Astrocyte of the hippocampus (primary cell): Measurements from ENCODE around the gene NUCB1.
"Not testable (repeated sequence)": the region's sequence is repeated elsewhere in the genome, so short reads cannot be mapped to it uniquely, and the experiment has no call there.

Source experiments
- DNase-seq: peaks from one replicate; pipeline ENCODE4 v3.0.0; 2011; ENCODE audit warnings: low read depth, low spot score

Gene NUCB1

DNA sequence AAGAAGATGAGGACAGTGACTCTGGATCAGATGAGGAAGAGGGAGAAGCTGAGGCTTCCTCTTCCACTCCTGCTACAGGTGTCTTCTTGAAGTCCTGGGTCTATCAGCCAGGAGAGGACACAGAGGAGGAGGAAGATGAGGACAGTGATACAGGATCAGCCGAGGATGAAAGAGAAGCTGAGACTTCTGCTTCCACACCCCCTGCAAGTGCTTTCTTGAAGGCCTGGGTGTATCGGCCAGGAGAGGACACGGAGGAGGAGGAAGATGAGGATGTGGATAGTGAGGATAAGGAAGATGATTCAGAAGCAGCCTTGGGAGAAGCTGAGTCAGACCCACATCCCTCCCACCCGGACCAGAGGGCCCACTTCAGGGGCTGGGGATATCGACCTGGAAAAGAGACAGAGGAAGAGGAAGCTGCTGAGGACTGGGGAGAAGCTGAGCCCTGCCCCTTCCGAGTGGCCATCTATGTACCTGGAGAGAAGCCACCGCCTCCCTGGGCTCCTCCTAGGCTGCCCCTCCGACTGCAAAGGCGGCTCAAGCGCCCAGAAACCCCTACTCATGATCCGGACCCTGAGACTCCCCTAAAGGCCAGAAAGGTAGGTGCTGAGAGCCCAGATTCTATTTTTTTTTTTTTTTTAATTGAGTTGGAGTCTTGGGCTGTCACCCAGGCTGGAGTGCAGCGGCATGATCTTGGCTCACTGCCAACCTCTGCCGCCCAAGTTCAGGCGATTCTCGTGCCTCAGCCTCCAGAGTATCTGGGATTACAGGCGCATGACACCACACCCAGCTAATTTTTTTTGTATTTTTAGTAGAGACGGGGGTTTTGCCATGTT is 25.6 kb upstream of the NUCB1 start:
- DNase-seq, result peak; percentile 42

DNA sequence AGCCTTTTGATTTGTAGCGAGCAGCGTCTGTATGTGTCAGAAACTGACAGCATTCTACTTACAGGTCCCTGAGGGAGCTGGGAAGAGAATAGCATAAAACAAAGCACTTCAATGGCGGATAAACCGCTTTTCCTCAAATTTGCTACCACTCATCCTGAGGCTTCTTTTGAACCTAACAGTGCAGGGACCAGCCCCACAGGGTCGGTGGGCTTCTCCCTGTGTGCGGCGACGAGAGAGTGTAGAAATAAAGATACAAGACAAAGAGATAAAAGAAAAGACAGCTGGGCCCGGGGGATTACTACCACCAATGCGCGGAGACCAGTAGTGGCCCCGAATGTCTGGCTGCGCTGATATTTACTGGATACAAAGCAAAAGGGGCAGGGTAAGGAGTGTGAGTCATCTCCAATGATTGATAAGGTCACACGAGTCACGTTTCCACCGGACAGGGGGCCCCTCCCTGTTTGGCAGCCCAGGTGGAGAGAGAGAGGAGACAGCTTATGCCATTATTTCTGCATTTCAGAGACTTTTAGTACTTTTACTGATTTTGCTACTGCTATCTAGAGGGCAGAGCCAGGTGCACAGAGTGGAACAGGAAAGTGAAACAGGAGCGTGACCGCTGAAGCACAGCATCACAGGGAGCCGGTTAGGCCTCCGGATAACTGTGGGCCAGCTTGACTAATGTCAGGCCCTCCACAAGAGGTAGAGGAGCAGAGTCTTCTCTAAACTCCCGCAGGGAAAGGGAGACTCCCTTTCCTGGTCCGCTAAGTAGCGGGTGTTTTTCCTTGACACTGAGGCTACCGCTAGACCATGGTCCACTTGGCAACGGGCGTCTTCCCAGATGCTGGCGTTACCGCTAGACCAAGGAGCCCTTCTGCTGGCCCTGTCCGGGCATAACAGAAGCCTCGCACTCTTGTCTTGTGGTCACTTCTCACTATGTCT is 23.8 kb upstream of the NUCB1 start:
- not testable (repeated sequence) for DNase-seq

DNA sequence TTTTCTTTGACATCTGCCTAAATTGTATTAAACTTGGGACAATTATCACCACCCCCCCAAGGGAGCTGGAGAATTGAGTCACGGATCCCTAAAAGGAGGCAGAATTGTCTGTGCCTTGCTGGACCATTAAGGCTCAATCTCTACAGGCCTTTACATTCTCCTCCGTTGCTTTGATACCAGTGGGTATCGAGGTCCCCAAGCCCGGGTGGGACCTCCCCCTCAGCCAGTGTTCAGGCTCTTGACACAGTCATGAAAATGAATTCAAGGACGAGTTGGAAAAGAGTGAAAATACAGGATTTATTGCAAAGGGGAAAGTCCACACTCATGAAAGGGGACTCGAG is 22.3 kb upstream of the NUCB1 start:
- no peak for DNase-seq

DNA sequence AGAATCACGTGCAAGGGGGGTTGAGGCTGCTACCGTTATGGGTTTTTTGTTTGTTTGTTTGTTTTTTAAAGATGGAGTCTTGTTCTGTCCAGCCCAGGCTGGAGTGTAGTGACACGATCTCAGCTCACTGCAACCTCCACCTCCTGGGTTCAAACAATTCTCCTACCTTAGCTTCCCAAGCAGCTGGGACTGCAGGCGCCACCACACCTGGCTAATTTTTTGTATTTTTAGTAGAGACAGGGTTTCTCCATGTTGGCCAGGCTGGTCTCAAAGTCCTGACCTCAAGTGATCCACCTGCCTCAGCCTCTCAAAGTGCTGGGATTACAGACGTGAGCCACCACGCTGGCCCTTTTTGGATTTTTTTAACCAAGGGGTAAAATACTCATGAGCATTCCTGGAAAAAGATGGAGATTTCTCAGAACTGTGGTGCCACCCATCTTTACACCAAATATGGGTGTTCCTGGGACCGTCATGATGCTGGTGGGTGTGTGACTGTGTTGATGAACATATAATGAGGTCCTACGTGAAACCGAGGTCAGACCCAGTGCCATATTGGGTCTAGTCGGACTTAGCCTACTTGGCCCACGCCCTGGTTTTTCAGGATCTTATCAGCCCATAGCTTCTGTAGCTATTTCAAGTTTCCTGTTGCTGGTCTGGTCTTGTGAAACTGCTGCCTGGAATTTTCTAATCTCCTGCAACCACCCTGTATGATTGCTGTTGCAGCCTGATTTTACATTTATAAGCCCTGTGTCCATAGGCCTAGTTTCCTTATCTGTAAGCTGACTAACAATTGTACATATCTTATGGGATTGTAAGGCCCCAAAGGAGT is 21.7 kb upstream of the NUCB1 start:
- DNase-seq, result no peak

DNA sequence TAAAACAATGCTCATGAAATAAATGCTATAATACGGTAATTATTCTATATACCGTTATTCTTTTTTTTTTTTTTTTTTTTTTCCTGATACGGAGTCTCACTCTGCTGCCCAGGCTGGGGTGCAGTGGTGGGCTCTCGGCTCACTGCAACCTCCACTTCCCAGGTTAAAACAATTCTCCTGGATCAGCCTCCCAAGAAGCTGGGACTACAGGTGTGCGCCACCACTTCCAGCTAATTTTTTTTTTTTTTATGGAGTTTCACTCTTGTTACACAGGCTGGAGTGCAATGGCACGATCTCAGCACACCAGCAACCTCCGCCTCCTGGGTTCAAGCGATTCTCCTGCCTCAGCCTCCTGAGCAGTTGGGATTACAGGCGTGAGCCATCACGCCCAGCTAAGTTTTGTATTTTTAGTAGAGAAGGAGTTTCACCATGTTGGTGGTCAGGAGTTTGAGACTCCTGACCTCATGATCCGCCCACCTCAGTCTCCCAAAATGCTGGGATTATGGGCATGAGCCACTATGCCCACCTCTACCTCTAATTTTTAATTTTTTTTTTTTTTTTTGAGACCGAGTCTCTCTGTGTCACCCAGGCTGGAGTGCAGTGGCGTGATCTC is 21.0 kb upstream of the NUCB1 start:
- DNase-seq, result no peak

DNA sequence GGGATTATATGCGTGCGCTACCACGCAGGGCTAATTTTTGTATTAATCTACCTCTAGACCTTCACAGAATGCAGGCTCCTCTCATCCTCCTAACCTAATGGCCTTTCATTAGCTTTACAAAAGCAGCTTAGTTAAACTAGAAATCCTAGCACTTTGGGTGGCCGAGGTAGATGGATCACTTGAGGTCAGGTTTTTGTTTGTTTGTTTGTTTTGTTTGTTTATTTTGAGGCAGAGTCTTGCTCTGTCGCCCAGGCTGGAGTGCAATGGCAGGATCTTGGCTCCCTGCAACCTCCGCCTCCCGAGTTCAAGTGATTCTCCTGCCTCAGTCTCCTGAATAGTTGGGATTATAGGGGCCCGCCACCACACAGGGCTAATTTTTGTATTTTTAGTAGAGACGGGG is 20.4 kb upstream of the NUCB1 start:
- DNase-seq, result not testable (repeated sequence)

DNA sequence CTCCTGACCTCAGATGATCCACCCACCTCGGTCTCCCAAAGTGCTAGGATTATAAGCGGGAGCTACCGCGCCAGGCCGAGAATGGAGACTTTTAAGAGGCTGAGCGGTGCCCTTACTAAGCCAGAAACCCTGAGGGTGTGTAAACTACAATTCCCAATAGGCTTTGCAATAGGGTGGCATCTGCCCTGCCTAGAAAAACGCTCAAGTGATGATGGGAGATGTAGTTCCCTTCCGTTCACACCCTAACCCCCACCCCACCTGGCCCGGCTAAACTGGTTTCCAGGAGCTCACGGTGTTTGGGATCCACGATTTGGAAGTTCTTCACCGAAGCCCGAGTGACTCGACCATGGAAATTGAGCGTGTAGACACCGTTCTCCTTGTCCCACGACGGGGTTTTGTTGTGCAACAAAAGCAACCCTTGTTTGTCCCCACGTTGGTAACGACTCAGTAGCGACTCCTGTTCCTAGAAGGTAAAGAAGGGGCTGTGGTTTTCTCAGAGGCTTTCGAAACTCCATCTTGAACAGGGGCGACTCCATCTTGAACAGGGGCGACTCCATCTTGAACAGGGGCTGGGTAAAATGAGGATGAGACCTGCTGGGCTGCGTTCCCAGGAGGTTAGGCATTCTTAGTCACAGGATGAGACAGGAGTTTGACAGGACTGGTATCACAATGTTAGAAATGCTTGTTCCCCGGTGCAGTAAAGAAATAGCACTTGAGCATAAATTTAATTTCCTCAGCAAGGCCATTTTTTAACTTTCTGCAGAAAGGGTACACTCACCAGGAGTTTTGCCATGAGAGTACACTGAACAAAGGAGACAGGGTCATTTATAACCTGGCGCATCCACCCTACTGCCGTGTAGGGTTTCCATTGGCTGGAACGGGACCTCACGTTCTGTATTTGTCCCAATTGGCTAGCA is 18.1 kb upstream of the NUCB1 start:
- DNase-seq, result no peak

DNA sequence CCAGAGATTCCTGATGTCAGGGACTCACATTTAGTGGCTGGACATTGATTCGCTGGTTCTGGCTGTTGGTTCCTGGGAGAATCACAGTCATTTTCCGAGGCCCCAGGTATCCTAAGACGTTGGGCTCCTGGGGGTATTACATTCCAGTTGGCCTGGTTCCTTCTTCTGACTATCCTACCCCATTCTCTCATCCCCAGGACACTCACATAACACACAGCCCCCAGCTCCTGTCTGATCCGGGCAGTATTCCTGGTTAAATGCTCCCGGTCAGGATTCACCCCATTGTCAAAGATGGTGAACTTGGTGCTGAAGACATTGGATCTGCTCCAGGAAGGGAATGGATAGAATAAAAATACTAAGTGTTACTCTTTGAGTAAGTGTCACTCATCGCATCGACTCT is 16.4 kb upstream of the NUCB1 start:
- DNase-seq, result no peak

DNA sequence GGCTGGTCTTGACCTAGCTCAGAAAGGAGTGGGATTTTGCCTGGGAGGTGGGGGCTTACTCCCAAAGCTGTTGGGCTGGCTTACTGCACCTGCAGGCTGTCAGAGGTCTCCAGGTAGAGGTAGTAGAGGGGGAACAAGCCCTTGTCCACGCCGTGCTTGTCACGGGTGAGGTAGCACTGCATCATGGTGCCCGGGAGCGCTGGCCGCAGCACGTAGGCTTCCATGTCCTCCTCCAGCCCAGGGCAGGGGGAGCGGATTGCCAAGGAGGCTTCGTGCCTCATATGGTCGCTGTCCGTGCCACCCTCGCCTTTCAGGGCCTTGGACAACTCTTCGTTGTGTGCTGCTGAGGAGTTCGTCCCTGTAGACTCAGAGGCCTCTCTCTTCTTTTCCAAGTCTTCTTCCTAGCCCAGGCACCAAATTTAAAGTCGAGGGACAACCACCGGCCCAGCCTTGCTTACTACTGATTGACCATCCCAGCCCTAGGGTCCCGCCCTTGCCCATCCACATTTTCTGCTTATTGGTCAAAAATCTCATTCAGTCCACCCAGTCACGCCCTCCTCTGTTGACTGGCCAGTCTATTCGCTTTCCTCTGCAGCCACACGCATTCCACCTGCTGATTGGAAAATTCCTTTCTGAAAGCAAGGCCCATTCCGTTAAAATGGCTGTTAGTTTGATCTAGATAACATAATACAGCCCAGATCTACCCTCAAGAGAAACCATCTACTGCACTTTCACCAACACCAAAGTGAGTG is 12.1 kb upstream of the NUCB1 start:
- DNase-seq, result no peak

DNA sequence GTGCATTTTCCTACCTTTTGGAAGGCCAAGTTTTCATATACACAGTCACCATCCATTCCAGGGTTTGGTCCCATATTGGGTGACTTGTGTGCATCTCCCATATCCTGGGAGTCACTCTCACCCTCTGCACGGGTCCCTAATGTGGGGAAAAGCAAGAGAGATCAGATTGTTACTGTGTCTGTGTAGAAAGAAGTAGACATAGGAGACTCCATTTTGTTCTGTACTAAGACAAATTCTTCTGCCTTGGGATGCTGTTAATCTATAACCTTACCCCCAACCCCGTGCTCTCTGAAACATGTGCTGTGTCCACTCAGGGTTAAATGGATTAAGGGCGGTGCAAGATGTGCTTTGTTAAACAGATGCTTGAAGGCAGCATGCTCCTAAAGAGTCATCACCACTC is 10.6 kb upstream of the NUCB1 start:
- DNase-seq, result not testable (repeated sequence)

DNA sequence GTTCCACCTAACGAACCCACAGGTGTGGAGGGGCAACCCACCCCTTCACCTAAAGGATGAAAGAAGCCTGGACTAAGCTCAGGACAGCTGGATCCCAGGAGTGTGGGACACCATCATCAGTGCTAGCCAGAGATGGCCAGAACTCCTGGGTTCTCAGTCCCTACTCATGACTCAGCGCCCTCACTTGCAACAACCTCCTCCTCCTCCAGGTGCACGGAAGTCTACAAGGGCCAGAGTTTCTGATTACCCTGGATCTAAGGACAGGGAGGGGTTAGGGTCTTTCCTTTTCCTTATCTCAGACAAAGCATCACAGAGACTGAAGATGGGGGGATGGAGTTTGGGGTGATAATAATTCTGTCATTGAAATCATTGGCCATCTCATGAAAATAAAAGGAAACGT is 9.6 kb upstream of the NUCB1 start:
- DNase-seq, result no peak

DNA sequence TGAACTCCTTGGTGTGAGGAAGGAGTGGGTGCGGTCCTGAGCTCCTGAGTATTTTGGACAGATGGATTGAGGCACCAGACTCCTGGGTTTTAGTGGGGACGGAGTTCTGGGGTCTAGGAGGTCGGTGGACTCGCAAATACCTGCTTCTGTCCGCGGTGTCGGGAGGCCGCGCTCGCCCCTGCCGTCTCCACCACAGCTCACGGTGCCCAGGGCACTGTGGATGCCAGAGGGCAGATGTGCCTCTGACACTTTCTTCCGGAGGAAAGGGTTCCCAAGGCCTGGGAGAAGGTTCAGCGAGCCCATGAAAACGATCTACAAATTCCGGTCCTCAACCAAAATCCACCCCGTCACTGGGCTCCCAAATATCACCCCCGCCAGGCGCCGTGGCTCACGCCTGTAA is 4.9 kb upstream of the NUCB1 start:
- DNase-seq, result no peak

DNA sequence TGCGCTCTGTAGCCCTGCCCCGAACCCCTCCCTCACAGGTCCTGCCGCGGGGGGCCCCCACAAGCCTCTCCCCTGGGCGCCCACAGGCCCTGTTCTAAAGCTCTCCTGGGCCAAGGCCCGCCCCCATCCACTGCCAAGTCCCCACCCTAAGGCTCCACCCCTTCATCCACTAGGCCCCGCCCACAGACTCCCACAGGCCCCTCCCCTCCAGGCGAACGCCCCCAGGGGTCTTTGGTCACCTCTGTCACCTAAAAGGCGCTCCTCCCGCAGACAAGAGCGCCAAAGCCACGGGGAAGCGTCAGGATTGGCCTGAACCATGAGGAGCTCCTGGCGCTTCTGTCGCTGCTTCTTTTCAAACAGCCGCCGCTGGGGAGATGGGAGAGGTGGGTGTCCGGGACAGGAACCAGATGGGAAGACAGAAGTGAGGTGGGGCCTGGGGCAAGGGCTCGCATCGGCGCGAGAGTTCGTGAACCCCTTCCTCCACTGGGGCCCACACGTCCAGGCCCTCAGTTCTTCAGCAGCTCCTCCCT is 3.9 kb upstream of the NUCB1 start:
- no peak for DNase-seq

DNA sequence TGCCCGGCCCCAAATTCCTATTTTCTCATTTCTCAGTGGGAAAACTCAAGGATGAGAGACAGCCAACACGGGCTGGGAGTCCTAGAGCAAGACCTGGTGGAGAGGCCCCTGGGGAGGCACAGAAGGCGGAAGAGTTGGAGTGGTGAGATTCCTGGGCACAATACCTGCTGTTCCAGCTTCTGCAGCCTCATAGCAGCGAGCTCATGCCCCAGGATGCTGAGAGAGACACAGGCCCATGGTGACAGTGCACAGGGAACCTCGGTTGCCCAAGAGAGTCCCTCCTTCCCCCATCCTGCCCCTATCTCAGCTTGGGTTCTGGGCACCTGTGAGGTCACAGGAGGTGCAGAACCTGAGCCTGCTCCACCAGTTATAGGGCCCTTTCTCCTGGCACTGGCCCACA is 2.9 kb upstream of the NUCB1 start:
- DNase-seq, result no peak

DNA sequence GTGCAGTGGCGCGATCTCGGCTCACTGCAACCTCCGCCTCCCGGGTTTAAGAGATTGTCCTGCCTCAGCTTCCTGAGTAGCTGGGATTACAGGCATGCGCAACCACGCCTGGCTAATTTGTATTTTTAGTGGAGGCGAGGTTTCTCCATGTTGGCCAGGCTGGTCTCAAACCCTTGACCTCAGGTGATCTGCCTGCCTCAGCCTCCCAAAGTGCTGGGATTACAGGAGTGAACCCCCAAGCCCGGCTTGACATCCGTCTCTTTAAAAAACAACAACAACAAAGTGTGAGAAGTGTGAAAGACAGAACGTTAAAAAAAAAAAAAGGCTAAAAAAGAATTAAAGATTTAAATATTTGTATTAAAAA is 744 bp upstream of the NUCB1 start:
- DNase-seq, result not testable (repeated sequence)

DNA sequence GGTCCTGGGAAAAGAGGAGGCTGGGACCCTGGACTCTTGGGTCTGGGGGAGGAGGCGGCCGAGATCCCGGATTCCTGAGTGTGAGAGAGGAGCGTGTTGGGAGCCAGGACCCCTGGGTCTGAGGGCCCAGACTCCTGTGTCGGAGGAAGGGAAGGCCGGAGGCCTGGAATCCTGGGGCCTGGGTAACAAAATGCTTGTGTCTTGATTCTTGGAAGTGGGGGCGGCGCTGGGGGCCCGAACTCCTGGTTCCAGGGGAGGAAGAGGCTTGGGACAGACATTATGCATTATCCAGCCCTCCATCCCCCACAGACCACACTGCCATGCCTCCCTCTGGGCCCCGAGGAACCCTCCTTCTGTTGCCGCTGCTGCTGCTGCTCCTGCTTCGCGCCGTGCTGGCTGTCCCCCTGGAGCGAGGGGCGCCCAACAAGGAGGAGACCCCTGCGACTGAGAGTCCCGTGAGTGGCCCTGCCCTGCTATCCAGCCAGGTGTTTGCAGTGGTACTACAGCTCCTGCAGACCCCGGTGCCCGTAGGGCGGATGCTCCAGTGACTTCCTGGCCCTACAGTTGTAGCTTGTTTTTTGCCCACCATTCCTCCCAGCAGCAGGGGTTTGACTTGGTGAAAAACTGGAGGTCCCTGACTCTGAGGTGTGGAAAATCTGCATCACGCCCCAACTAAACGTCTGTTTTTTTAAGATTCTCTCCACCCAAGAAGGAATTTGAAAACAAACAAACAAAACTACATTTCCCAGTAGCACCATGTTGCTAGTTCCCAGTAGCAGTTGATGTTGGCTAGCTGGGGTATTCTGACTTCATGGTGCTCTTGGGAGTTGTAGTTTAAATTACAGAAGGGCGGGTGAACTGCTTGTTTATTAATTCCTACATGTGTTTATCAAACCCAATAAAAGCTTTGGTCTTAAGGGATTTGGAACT is 630 bp downstream of the NUCB1 start:
- peak; percentile 48 for DNase-seq

DNA sequence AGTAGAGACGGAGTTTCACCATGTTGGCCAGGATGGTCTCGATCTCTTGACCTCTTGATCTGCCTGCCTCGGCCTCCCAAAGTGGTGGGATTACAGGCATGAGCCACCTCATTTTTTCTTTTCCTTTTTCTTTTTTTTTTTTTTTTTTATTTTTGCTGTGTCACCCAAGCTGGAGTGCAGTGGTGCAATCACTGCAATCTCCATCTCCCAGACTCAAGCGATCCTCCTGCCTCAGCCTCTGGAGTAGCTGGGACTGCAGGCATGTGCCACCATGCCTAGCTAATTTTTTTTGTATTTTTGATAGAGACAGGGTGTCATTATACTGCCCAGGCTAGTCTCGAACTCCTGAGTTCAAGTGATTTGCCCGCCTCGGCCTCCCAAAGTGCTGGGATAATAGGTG is 2.2 kb downstream of the NUCB1 start:
- not testable (repeated sequence) for DNase-seq

DNA sequence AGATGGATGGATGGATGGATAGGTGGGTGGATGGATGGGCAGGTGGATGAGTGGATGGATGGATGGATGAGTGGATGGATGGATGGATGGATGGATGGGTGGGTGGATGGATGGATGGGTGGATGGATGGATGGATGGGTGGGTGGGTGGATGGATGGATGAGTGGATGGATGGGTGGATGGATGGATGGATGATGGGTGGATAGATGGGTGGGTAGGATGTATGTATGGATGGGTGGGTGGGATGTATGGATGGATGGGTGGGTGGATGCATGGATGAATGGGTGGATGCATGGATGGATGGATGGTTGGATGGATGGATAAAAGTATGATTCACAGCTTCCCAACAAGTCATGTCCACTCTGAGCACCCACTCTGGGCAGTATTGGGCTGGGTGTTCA is 3.7 kb downstream of the NUCB1 start:
- not testable (repeated sequence) for DNase-seq
